Measurements from ENCODE around the gene TESMIN. TPM values are rescaled to one million over a fixed set of nuclear protein-coding genes. Genes with fewer than 3 reads are reported as not detected.

The TESMIN gene
- total RNA-seq, 4 donors from 2014 or later, result 1.2 to 57.4 (median 1.6) TPM; not detected in 1

DNA sequence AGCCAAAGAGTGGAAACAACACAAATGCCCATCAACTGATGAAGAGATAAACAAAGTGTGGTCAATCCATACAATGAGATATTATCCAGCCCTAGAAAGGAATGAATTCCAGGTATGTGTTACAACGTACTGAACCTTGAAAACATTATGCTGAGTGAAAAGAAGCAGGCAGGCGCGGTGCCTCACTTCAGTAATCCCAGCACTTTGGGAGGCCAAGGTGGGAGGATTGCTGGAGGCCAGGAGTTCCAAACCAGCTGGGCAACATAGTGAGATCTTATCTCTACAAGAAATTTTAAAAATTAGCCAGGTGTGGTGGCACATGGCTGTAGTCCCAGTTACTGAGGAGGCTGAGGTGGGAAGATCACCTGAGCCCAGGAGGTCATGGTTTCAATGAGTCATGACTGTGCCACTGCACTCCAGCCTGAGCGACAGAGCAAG lies 24.6 kb upstream of the TESMIN start:
- intact Hi-C loops (cut with DNase I; ENCODE audit: low total_unique reads), result no loop called here

DNA sequence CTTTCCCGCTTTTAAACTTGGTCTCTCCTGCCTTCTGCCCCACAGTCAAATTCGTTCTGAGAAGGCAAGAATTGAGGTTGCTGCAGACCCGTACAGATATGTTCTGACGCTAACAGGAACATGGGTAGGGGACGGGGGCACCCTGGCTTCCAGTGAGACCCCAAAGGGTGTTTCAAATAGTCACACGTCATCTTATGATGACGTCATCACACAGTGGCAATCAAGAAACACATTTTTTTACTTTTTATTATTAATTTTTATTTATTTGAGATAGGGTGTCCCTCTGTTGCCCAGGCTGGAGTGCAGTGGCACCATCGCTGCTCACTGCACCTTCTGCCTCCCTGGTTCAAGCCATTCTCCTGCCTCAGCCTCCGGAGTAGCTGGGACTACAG lies 22.9 kb upstream of the TESMIN start:
- intact Hi-C loops (cut with DNase I; ENCODE audit: low total_unique reads), result no loop called here
- H3K9me3 ChIP-seq, result no peaks in the 10 kb centered on the region
- H3K27me3 ChIP-seq, result no peaks in the 10 kb centered on the region
- no peak overlapping the region for H3K4me3 ChIP-seq
- H3K4me1 ChIP-seq, result no peaks in the 10 kb centered on the region
- no peak overlapping the region for H3K27ac ChIP-seq
- no peak for TF ChIP-seq POLR2A (IDR thresholded peaks at IDR 0.05)
- DNase-seq, result no peak
- no peaks in the 10 kb centered on the region for H3K36me3 ChIP-seq

More for the DNA sequence above, 24.6 kb upstream of the TESMIN start:
- no peak overlapping the region for H3K27ac ChIP-seq
- DNase-seq, result no peak
- H3K4me3 ChIP-seq, result no peak overlapping the region
- H3K36me3 ChIP-seq, result no peaks in the 10 kb centered on the region
- H3K27me3 ChIP-seq, result no peaks in the 10 kb centered on the region
- no peaks in the 10 kb centered on the region for H3K9me3 ChIP-seq
- H3K4me1 ChIP-seq, result no peaks in the 10 kb centered on the region
- TF ChIP-seq, protein P1, sequence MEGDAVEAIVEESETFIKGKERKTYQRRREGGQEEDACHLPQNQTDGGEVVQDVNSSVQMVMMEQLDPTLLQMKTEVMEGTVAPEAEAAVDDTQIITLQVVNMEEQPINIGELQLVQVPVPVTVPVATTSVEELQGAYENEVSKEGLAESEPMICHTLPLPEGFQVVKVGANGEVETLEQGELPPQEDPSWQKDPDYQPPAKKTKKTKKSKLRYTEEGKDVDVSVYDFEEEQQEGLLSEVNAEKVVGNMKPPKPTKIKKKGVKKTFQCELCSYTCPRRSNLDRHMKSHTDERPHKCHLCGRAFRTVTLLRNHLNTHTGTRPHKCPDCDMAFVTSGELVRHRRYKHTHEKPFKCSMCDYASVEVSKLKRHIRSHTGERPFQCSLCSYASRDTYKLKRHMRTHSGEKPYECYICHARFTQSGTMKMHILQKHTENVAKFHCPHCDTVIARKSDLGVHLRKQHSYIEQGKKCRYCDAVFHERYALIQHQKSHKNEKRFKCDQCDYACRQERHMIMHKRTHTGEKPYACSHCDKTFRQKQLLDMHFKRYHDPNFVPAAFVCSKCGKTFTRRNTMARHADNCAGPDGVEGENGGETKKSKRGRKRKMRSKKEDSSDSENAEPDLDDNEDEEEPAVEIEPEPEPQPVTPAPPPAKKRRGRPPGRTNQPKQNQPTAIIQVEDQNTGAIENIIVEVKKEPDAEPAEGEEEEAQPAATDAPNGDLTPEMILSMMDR (IDR thresholded peaks at IDR 0.05), result no peak
- no peak for TF ChIP-seq POLR2A (IDR thresholded peaks at IDR 0.05)

DNA sequence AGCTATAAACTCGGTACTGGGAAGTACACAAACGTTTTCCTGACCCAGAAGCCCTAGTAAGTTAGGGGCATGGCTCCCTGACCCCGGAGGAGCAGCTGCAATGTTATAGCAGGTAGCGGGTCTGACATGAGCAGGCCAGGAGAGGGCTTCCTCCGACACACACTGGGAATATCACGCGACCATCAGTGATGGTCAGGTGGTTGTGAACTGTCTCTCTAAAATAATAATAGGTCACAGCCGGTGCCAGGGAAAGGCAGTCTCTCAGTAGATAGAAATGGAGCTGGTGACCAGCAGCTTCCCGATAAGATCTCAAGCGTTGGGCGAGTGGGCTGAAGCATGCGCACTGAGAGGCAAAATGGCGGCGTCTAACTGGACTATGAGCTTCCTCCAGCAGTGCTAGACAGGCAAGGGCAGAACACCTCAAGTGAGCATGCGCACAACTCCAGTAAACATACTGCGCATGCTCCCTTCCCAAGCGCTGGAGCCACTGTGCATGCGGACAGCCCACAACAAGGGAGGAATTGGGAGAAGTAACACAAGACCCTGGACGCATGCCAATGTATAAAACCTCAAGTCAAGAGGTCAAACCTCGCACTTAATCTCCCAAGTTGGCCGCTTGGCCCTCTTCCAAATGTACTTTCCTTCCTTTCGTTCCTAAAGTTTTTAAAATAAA lies 22.3 kb upstream of the TESMIN start:
- Histone ChIP-seq H3K27ac (no peak overlapping the region), H3K4me3 (no peak overlapping the region), H3K9me3 (no peaks in the 10 kb centered on the region), H3K4me1 (no peaks in the 10 kb centered on the region), H3K27me3 (no peaks in the 10 kb centered on the region), H3K36me3 (no peaks in the 10 kb centered on the region)
- intact Hi-C loops (cut with DNase I; ENCODE audit: low total_unique reads), result no loop called here
- no peak for TF ChIP-seq POLR2A (IDR thresholded peaks at IDR 0.05)
- TF ChIP-seq, protein P1 (IDR thresholded peaks at IDR 0.05), result no peak
- no peak for DNase-seq

DNA sequence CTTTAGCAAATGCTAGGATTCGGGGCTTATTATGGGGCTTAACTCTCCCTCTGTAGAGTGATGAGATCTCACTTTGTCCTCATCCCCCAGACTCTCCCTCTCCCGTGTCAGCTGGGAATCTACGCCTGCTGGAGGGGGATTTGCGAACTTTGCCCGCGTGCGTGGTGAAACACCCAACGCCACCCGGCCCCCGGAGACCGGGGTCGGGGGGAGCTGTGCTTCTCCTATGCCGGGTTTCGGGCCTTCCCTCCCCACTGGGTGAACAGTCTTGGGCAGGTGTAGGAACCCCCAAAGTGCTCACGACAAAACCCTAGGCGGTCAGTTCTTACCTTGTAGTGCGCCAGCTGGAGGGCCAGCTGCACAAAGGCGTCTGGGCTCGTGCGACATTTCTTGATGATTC lies 21.6 kb upstream of the TESMIN start:
- TF ChIP-seq, protein P1 (IDR thresholded peaks at IDR 0.05), result no peak
- TF ChIP-seq POLR2A (IDR thresholded peaks at IDR 0.05), result no peak
- no peaks in the 10 kb centered on the region for H3K4me1 ChIP-seq
- DNase-seq, result no peak
- H3K27me3 ChIP-seq, result no peaks in the 10 kb centered on the region
- no peaks in the 10 kb centered on the region for H3K9me3 ChIP-seq
- H3K4me3 ChIP-seq, result no peak overlapping the region
- intact Hi-C loops (cut with DNase I; ENCODE audit: low total_unique reads), result no loop called here
- H3K27ac ChIP-seq, result no peak overlapping the region
- H3K36me3 ChIP-seq, result no peaks in the 10 kb centered on the region

DNA sequence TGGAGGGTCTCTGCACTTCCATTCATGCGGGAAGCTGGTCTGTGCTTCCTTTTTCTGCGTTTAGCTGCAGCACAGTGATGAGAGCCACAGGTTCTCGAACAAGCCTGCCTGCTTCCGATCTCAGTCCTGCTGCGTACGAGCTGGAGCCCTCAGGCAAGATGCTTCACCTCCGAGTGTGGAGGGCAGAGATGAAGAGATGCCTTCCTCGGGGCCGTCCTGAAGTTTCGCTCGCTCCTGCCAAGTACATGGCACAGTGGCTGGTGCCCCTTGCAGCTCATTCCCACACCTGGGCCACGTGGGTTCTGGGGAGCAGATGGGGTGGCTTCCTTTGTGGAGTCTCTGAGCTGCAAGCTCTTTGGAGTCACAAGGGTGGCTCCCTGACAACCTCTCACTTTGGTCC lies 19.5 kb upstream of the TESMIN start:
- H3K36me3 ChIP-seq, result no peaks in the 10 kb centered on the region
- no peaks in the 10 kb centered on the region for H3K4me1 ChIP-seq
- H3K9me3 ChIP-seq, result no peaks in the 10 kb centered on the region
- no peak for DNase-seq
- intact Hi-C loops (cut with DNase I; ENCODE audit: low total_unique reads), result no loop called here
- H3K27me3 ChIP-seq, result no peaks in the 10 kb centered on the region
- TF ChIP-seq, protein P1 (IDR thresholded peaks at IDR 0.05), result no peak
- no peak for TF ChIP-seq POLR2A (IDR thresholded peaks at IDR 0.05)
- no peak overlapping the region for H3K4me3 ChIP-seq
- H3K27ac ChIP-seq, result no peak overlapping the region
